HepG2 (cell line): ENCODE results near the gene HMCN1. TPM values are rescaled to one million over a fixed set of nuclear protein-coding genes. Genes with fewer than 3 reads are reported as not detected.

ENCODE experiments used
- ATAC-seq: fragments of 200-7000 bp; cut with Tn5 transposase; 3 replicates; pipeline ENCODE4 v1.9.1; 2020; ENCODE audit warnings: mild to moderate bottlenecking, moderate library complexity
- BruUV-seq: library from RNA; stranded (reverse); fragments of 400-500 nt; replicated peaks from 2 replicates; lab custom pipeline; 2021; lab: Mats Ljungman, UMichigan
- CTCF ChIA-PET: fragments of 300-600 bp; formaldehyde crosslinking; extraction: SDS; loops from one replicate; lab custom pipeline; 2021; ENCODE audit warnings: low total read pairs, inconsistent platforms, low intra/inter-chr PET ratio; lab: Yijun Ruan, JAX
- POLR2A ChIA-PET: fragments of 350-600 bp; sonication (Branson Sonifier 250); formaldehyde crosslinking; loops from one replicate; lab custom pipeline; 2020; ENCODE audit warnings: antibody characterized with exemption, inconsistent platforms; lab: Yijun Ruan, JAX
- DNase-seq: peaks from one replicate; pipeline ENCODE4 v3.0.0-alpha.2; 2015; ENCODE audit warnings: low spot score
- FAIRE-seq: peaks from 3 replicates; lab custom pipeline; 2011; peaks lifted over from hg19 to GRCh38; lab: Jason Lieb, UNC
- H2AFZ ChIP-seq: one replicate; pipeline ENCODE4 v1.6.1; 2011; ENCODE audit warnings: low read length, inconsistent platforms
- H3K27ac ChIP-seq: fragments of 300-600 bp; 3 replicates; pipeline ENCODE4 v1.8.0; 2011; ENCODE audit warnings: mixed run types, mild to moderate bottlenecking, mixed read lengths, low read length, inconsistent platforms; ENCODE audit not compliant: insufficient read depth; ENCODE audit errors: extremely low read length
- H3K27me3 ChIP-seq, 2 experiments: fragments of 200-600 bp in 1 of 2; 2 replicates in 1 of 2; 3 replicates in 1 of 2; pipeline versions ENCODE4 v1.6.0 to v1.8.0; 2011; ENCODE audit warnings: low read length in 2 of 2, mild to moderate bottlenecking in 2 of 2, moderate library complexity in 2 of 2, inconsistent platforms in 1 of 2; ENCODE audit not compliant: insufficient read depth in 2 of 2, control insufficient read depth in 1 of 2
- H3K36me3 ChIP-seq, 2 experiments: fragments of 200-600 bp in 1 of 2; replicated peaks in 1 of 2; 2 replicates in 1 of 2; 3 replicates in 1 of 2; pipeline versions ENCODE4 v1.5.1 to v1.8.0; 2011; ENCODE audit warnings: low read length in 2 of 2, inconsistent platforms in 1 of 2; ENCODE audit not compliant: insufficient read depth in 2 of 2, control insufficient read depth in 1 of 2
- H3K4me1 ChIP-seq: 2 replicates; pipeline ENCODE4 v1.5.1; 2012; ENCODE audit warnings: low read length, inconsistent platforms; ENCODE audit not compliant: insufficient read depth
- H3K4me2 ChIP-seq: 2 replicates; pipeline ENCODE4 v1.6.0; 2011; ENCODE audit warnings: low read depth, low read length, inconsistent platforms
- H3K4me3 ChIP-seq, 3 experiments: fragments of 200-600 bp in 1 of 3; sonication (generic), shearing (Covaris generic) in 1 of 3; replicated peaks in 1 of 3; 2 replicates each; pipeline ENCODE4 v1.5.1; 2011 to 2016; ENCODE audit warnings: low read length in 3 of 3, inconsistent platforms in 2 of 3, low read depth in 2 of 3, mild to moderate bottlenecking in 2 of 3, control low read depth in 1 of 3, mixed read lengths in 1 of 3; ENCODE audit not compliant: insufficient read depth in 1 of 3
- H3K79me2 ChIP-seq: one replicate; pipeline ENCODE4 v1.6.1; 2011; ENCODE audit warnings: low read length, inconsistent platforms; ENCODE audit not compliant: insufficient read depth
- H3K9ac ChIP-seq: 2 replicates; pipeline ENCODE4 v1.6.0; 2011; ENCODE audit warnings: mild to moderate bottlenecking, low read depth, low read length, inconsistent platforms; ENCODE audit not compliant: insufficient read depth
- H3K9me3 ChIP-seq: 2 replicates; pipeline ENCODE4 v1.5.1; 2012; ENCODE audit warnings: mild to moderate bottlenecking, low read length
- H4K20me1 ChIP-seq: 2 replicates; pipeline ENCODE4 v1.6.0; 2011; ENCODE audit warnings: inconsistent platforms, mild to moderate bottlenecking, low read length, moderate library complexity; ENCODE audit not compliant: insufficient read depth
- EED ChIP-seq: sonication (generic); formaldehyde crosslinking; IDR thresholded peaks from 2 replicates; pipeline ENCODE4 v1.5.0; 2020; ENCODE audit warnings: mild to moderate bottlenecking, missing genetic modification reagents
- HBP1 ChIP-seq: IDR thresholded peaks from 2 replicates; pipeline ENCODE4 v1.6.1; 2016; ENCODE audit warnings: low read depth, control low read depth
- JUNB ChIP-seq: sonication (generic); formaldehyde crosslinking; IDR thresholded peaks from 2 replicates; pipeline ENCODE4 v1.8.0; 2022; ENCODE audit warnings: missing genetic modification reagents, mild to moderate bottlenecking, borderline replicate concordance
- NFKB2 ChIP-seq: sonication (generic); formaldehyde crosslinking; IDR thresholded peaks from 2 replicates; pipeline ENCODE4 v1.4.0; 2020; ENCODE audit warnings: missing genetic modification reagents, borderline replicate concordance
- PHB2 ChIP-seq: fragments of 450-650 bp; IDR thresholded peaks from 2 replicates; pipeline ENCODE4 v1.6.1; 2018; ENCODE audit not compliant: partially characterized antibody
- PHF5A ChIP-seq: IDR thresholded peaks from one replicate; pipeline ENCODE4 v1.6.1; 2018; ENCODE audit warnings: low read depth, missing genetic modification reagents; ENCODE audit not compliant: unreplicated experiment
- SMARCE1 ChIP-seq: fragments of 450-650 bp; IDR thresholded peaks from 2 replicates; pipeline ENCODE4 v1.6.1; 2017; ENCODE audit warnings: borderline replicate concordance
- TRIM24 ChIP-seq: sonication (generic); formaldehyde crosslinking; IDR thresholded peaks from 2 replicates; pipeline ENCODE4 v1.8.0; 2022; ENCODE audit warnings: mild to moderate bottlenecking, missing genetic modification reagents
- ZBTB14 ChIP-seq: sonication (generic); formaldehyde crosslinking; IDR thresholded peaks from 2 replicates; pipeline ENCODE4 v1.4.0; 2020; ENCODE audit warnings: missing genetic modification reagents
- ZBTB38 ChIP-seq: sonication (generic); formaldehyde crosslinking; IDR thresholded peaks from 2 replicates; pipeline ENCODE4 v1.5.1; 2020; ENCODE audit warnings: mild to moderate bottlenecking, missing genetic modification reagents
- ZKSCAN5 ChIP-seq: sonication (generic); formaldehyde crosslinking; IDR thresholded peaks from 2 replicates; pipeline ENCODE4 v1.5.1; 2020; ENCODE audit warnings: mild to moderate bottlenecking, missing genetic modification reagents
- ZNF431 ChIP-seq: sonication (generic); formaldehyde crosslinking; IDR thresholded peaks from 2 replicates; pipeline ENCODE4 v1.9.0; 2022; ENCODE audit warnings: missing genetic modification reagents, low read depth, mild to moderate bottlenecking, borderline replicate concordance
- WGBS: methylation state at CpG from one replicate; pipeline ENCODE4 v1.1.6; 2017; ENCODE audit warnings: low lambda C conversion rate; 5-methylcytosine and 5-hydroxymethylcytosine counted together
- in situ Hi-C: cut with HindIII; loops from 2 replicates; pipeline ENCODE4 v1.10.0; 2017; ENCODE audit warnings: low pct_unique_long_range_greater_than_20kb; ENCODE audit not compliant: extremely low pct_ligation_motif_present
- intact Hi-C: fragments of 100-400 bp; cut with micrococcal nuclease; formaldehyde crosslinking; loops from one replicate; pipeline ENCODE4 v1.10.0; 2022; ENCODE audit not compliant: unreplicated experiment
- polyA plus RNA-seq, 8 experiments: library from polyadenylated mRNA; depleted of rRNA in 3 of 8; stranded (reverse) in 7 of 8; unstranded in 1 of 8; fragments of >200 nt; fragmentation: Illumina TruSeq in 4 of 8; extraction: Trizol in 4 of 8; gene quantifications; 2 replicates each; pipeline versions ENCODE4 v1.2.1 to v1.2.3, GENCODE V29; 2011 to 2016; ENCODE audit warnings: low read depth in 4 of 8, missing spikeins in 1 of 8, mixed read lengths in 1 of 8; ENCODE audit not compliant: insufficient read depth in 1 of 8
- total RNA-seq, 5 experiments: library from RNA; depleted of rRNA; stranded (reverse); fragments of >200 nt; fragmentation: Illumina TruSeq; extraction: Trizol; gene quantifications; 2 replicates each; pipeline ENCODE4 v1.2.3, GENCODE V29; 2016; ENCODE audit warnings: low read depth in 1 of 5
- TF ChIP-seq, protein P1 (sequence below): sonication (generic); formaldehyde crosslinking; IDR thresholded peaks from 2 replicates; pipeline ENCODE4 v1.5.1; 2020; ENCODE audit warnings: missing genetic modification reagents, mild to moderate bottlenecking, borderline replicate concordance
- TF ChIP-seq, protein P2 (sequence below): IDR thresholded peaks from 2 replicates; pipeline ENCODE4 v1.6.1; 2016; ENCODE audit warnings: low read depth, borderline replicate concordance
- TF ChIP-seq, protein P3 (sequence below): sonication (generic); formaldehyde crosslinking; conservative IDR thresholded peaks from 2 replicates; pipeline ENCODE4 v1.8.0; 2022; ENCODE audit warnings: mild to moderate bottlenecking, moderate library complexity, missing genetic modification reagents

Gene HMCN1
- total and polyA plus RNA-seq, 2 of the 13 experiments (the other 11 are each of a cell fraction or from before 2014, with no cell fraction given): 0.03 TPM; not detected in 1

DNA sequence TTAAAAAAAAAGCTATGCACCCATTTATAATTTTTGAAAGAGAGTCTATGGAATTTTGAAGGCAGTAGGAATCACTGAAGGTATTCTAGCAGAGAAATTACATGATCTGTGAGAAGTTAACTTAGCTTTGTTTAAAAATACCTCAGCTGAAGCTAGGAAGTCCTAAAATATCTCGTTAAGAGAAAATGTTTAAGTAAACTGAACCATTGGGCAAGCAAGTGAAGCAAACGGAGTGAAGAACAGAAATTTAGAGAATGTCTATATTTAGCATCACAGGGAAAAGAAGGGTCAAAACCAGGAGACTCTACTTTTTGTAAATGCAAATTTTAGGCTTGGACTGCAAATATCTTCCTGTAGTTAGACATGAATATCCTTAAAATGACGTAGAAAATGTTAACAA lies 230.8 kb downstream of the HMCN1 start:
- no peak for ATAC-seq
- CTCF ChIA-PET: no interaction called here
- no TSS peak for BruUV-seq

GRCh38 chr1:185965870-185966269 lies 231.7 kb downstream of the HMCN1 start:
- DNase-seq: no peak
- H3K4me2 ChIP-seq: no peak overlapping the region
- H3K79me2 ChIP-seq: no peaks in the 10 kb centered on the region
- no peaks in the 10 kb centered on the region for H3K36me3 ChIP-seq
- H3K27ac ChIP-seq: no peak overlapping the region
- no peak overlapping the region for H2AFZ ChIP-seq
- no peaks in the 10 kb centered on the region for H4K20me1 ChIP-seq
- H3K9ac ChIP-seq: no peak overlapping the region
- no TSS peak for BruUV-seq
- FAIRE-seq: no peak
- no peaks in the 10 kb centered on the region for H3K4me1 ChIP-seq
- intact Hi-C loops (no loop called here), in situ Hi-C loops (no loop called here)
- H3K9me3 ChIP-seq: no peaks in the 10 kb centered on the region
- ATAC-seq: no peak
- H3K27me3 ChIP-seq: no peaks in the 10 kb centered on the region
- ChIA-PET CTCF (no interaction called here), POLR2A (no interaction called here)
- WGBS: 2% methylated on average over 3 of the region's 3 CpGs
- H3K4me3 ChIP-seq: no peak overlapping the region
- TF ChIP-seq SMARCE1: no peak
- TF ChIP-seq PHF5A (CRISPR knock-in tag): no peak
- TF ChIP-seq, protein P1, sequence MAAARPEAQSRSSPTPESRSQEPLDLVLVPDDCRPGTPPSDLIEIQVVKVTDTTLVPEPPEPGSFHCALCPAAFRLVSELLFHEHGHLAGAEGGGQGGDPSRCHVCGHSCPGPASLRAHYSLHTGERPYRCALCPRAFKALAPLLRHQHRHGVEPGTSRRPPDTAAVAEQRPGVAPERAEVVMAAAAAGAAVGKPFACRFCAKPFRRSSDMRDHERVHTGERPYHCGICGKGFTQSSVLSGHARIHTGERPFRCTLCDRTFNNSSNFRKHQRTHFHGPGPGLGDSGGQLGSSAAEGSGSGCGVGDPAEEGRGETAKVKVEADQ (CRISPR knock-in tag): no peak
- no peak for TF ChIP-seq EED (CRISPR knock-in tag)
- TF ChIP-seq HBP1 (CRISPR knock-in tag): no peak
- no peak for TF ChIP-seq ZBTB38 (CRISPR knock-in tag)
- no peak for TF ChIP-seq NFKB2 (CRISPR knock-in tag)
- no peak for TF ChIP-seq ZBTB14 (CRISPR knock-in tag)
- TF ChIP-seq ZKSCAN5 (CRISPR knock-in tag): no peak

More for the DNA sequence above, 230.8 kb downstream of the HMCN1 start:
- Histone ChIP-seq H3K36me3 (no peaks in the 10 kb centered on the region), H3K4me2 (no peak overlapping the region), H3K27me3 (no peaks in the 10 kb centered on the region), H3K9me3 (no peaks in the 10 kb centered on the region), H3K27ac (no peak overlapping the region), H3K4me3 (no peak overlapping the region), H3K79me2 (no peaks in the 10 kb centered on the region), H4K20me1 (no peaks in the 10 kb centered on the region), H2AFZ (no peak overlapping the region), H3K9ac (no peak overlapping the region), H3K4me1 (no peaks in the 10 kb centered on the region)
- in situ Hi-C loops: no loop called here
- TF ChIP-seq JUNB (CRISPR knock-in tag) (no peak), TRIM24 (CRISPR knock-in tag) (no peak), ZNF431 (CRISPR knock-in tag) (no peak), PHB2 (no peak)
- TF ChIP-seq, protein P2, sequence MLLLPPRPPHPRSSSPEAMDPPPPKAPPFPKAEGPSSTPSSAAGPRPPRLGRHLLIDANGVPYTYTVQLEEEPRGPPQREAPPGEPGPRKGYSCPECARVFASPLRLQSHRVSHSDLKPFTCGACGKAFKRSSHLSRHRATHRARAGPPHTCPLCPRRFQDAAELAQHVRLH (CRISPR knock-in tag): no peak
- TF ChIP-seq, protein P3, sequence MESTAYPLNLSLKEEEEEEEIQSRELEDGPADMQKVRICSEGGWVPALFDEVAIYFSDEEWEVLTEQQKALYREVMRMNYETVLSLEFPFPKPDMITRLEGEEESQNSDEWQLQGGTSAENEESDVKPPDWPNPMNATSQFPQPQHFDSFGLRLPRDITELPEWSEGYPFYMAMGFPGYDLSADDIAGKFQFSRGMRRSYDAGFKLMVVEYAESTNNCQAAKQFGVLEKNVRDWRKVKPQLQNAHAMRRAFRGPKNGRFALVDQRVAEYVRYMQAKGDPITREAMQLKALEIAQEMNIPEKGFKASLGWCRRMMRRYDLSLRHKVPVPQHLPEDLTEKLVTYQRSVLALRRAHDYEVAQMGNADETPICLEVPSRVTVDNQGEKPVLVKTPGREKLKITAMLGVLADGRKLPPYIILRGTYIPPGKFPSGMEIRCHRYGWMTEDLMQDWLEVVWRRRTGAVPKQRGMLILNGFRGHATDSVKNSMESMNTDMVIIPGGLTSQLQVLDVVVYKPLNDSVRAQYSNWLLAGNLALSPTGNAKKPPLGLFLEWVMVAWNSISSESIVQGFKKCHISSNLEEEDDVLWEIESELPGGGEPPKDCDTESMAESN (CRISPR knock-in tag): no peak
- intact Hi-C loops: no loop called here
- DNase-seq (no peak), FAIRE-seq (no peak)
- 3% methylated on average over 3 of the region's 3 CpGs for WGBS
- POLR2A ChIA-PET: no interaction called here
